H9 (cell line): ENCODE results near the gene CHRNA4. TPM values are rescaled to one million over a fixed set of nuclear protein-coding genes. Genes with fewer than 3 reads are reported as not detected.

Experiments used
- DNase-seq: peaks from one replicate; pipeline ENCODE4 v3.0.0-alpha.2; 2017
- H2AFZ ChIP-seq: one replicate; pipeline ENCODE4 v1.6.1; 2013; ENCODE audit warnings: mild to moderate bottlenecking, low read length, control low read depth, moderate library complexity
- H2AK5ac ChIP-seq: 2 replicates; pipeline ENCODE4 v1.6.1; 2013; ENCODE audit warnings: low read length, control low read depth, mixed read lengths; ENCODE audit not compliant: insufficient read length
- H2BK120ac ChIP-seq: one replicate; pipeline ENCODE4 v1.6.1; 2013; ENCODE audit warnings: low read depth, mild to moderate bottlenecking, low read length, control low read depth, inconsistent platforms; ENCODE audit not compliant: poor library complexity, severe bottlenecking
- H2BK12ac ChIP-seq: 2 replicates; pipeline ENCODE4 v1.6.1; 2013; ENCODE audit warnings: low read length, control low read depth, mixed read lengths, low read depth; ENCODE audit not compliant: insufficient read length
- H2BK15ac ChIP-seq: 2 replicates; pipeline ENCODE4 v1.6.1; 2013; ENCODE audit warnings: low read depth, low read length, control low read depth
- H2BK20ac ChIP-seq: one replicate; pipeline ENCODE4 v1.6.1; 2013; ENCODE audit warnings: low read depth, mild to moderate bottlenecking, low read length, control low read depth, inconsistent platforms; ENCODE audit not compliant: poor library complexity, severe bottlenecking
- H2BK5ac ChIP-seq: 2 replicates; pipeline ENCODE4 v1.6.1; 2013; ENCODE audit warnings: low read length, control low read depth, mixed read lengths; ENCODE audit not compliant: insufficient read length
- H3K14ac ChIP-seq: 2 replicates; pipeline ENCODE4 v1.6.1; 2013; ENCODE audit warnings: low read length, control low read depth; ENCODE audit not compliant: insufficient read depth
- H3K18ac ChIP-seq: 2 replicates; pipeline ENCODE4 v1.6.1; 2013; ENCODE audit warnings: low read depth, mild to moderate bottlenecking, mixed read lengths, low read length, control low read depth; ENCODE audit not compliant: insufficient read length
- H3K23ac ChIP-seq: 2 replicates; pipeline ENCODE4 v1.6.1; 2013; ENCODE audit warnings: low read length, control low read depth, mixed read lengths, low read depth; ENCODE audit not compliant: insufficient read length
- H3K23me2 ChIP-seq: 2 replicates; pipeline ENCODE4 v1.6.1; 2013; ENCODE audit warnings: low read depth, mild to moderate bottlenecking, mixed read lengths, low read length, control low read depth; ENCODE audit not compliant: insufficient read length, poor library complexity, severe bottlenecking
- H3K27ac ChIP-seq: 2 replicates; pipeline ENCODE4 v1.5.1; 2013; ENCODE audit warnings: low read length, control low read depth, mixed read lengths, low read depth; ENCODE audit not compliant: insufficient read length
- H3K27me3 ChIP-seq: 2 replicates; pipeline ENCODE4 v1.6.1; 2013; ENCODE audit warnings: low read length, control low read depth, inconsistent platforms; ENCODE audit not compliant: insufficient read depth
- H3K4ac ChIP-seq: 2 replicates; pipeline ENCODE4 v1.6.1; 2013; ENCODE audit warnings: low read depth, mild to moderate bottlenecking, control low read depth, inconsistent platforms, low read length, moderate library complexity
- H3K4me1 ChIP-seq: 2 replicates; pipeline ENCODE4 v1.6.1; 2013; ENCODE audit warnings: low read length, control low read depth, inconsistent platforms; ENCODE audit not compliant: insufficient read depth
- H3K4me2 ChIP-seq: 2 replicates; pipeline ENCODE4 v1.6.1; 2013; ENCODE audit warnings: low read length, control low read depth, mixed read lengths; ENCODE audit not compliant: insufficient read length, insufficient read depth
- H3K56ac ChIP-seq: 2 replicates; pipeline ENCODE4 v1.6.1; 2013; ENCODE audit warnings: low read depth, mild to moderate bottlenecking, mixed read lengths, low read length, control low read depth; ENCODE audit not compliant: insufficient read length
- H3K79me1 ChIP-seq: 2 replicates; pipeline ENCODE4 v1.6.1; 2013; ENCODE audit warnings: low read depth, mild to moderate bottlenecking, moderate library complexity, low read length, control low read depth, inconsistent platforms; ENCODE audit not compliant: insufficient read depth, poor library complexity, severe bottlenecking
- H3K79me2 ChIP-seq: 2 replicates; pipeline ENCODE4 v1.6.1; 2013; ENCODE audit warnings: low read length, control low read depth, inconsistent platforms; ENCODE audit not compliant: insufficient read depth
- H3K9ac ChIP-seq: 2 replicates; pipeline ENCODE4 v1.6.1; 2013; ENCODE audit warnings: low read length, control low read depth, mixed read lengths; ENCODE audit not compliant: insufficient read length; ENCODE audit errors: extremely low read depth
- H3K9me3 ChIP-seq: one replicate; pipeline ENCODE4 v1.6.1; 2013; ENCODE audit warnings: low read depth, low read length, inconsistent platforms; ENCODE audit not compliant: control insufficient read depth
- H3T11ph ChIP-seq: one replicate; pipeline ENCODE4 v1.6.1; 2013; ENCODE audit warnings: mild to moderate bottlenecking, low read length, control low read depth, inconsistent platforms
- H4K20me1 ChIP-seq: one replicate; pipeline ENCODE4 v1.6.1; 2013; ENCODE audit not compliant: control insufficient read depth, insufficient read length, insufficient read depth
- H4K5ac ChIP-seq: 2 replicates; pipeline ENCODE4 v1.6.1; 2013; ENCODE audit warnings: low read depth, mild to moderate bottlenecking, mixed read lengths, low read length, control low read depth; ENCODE audit not compliant: insufficient read length
- H4K8ac ChIP-seq: replicated peaks from 2 replicates; pipeline ENCODE4 v1.6.1; 2013; ENCODE audit warnings: low read length, control low read depth, mixed read lengths, low read depth; ENCODE audit not compliant: insufficient read length
- H4K91ac ChIP-seq: 2 replicates; pipeline ENCODE4 v1.6.1; 2013; ENCODE audit warnings: low read depth, mild to moderate bottlenecking, moderate library complexity, mixed read lengths, low read length, control low read depth; ENCODE audit not compliant: insufficient read length
- H3K27ac Mint-ChIP-seq, 3 experiments: 2 replicates in 2 of 3; 3 replicates in 1 of 3; pipeline ENCODE4 v1.8.0; 2020 to 2021; ENCODE audit warnings: mixed read lengths in 3 of 3, mild to moderate bottlenecking in 1 of 3, moderate library complexity in 1 of 3
- H3K27me3 Mint-ChIP-seq: 2 replicates; pipeline ENCODE4 v1.8.0; 2021; ENCODE audit warnings: low read depth, mild to moderate bottlenecking, moderate library complexity, mixed read lengths
- H3K36me3 Mint-ChIP-seq, 3 experiments: 2 replicates in 2 of 3; 3 replicates in 1 of 3; pipeline ENCODE4 v1.8.0; 2020 to 2021; ENCODE audit warnings: low read depth in 3 of 3, mixed read lengths in 3 of 3; ENCODE audit not compliant: insufficient read depth in 1 of 3
- H3K4me1 Mint-ChIP-seq, 2 experiments: 2 replicates each; pipeline ENCODE4 v1.8.0; 2020; ENCODE audit warnings: mixed read lengths in 2 of 2
- H3K4me3 Mint-ChIP-seq, 2 experiments: 2 replicates in 1 of 2; 3 replicates in 1 of 2; pipeline ENCODE4 v1.8.0; 2020 to 2021; ENCODE audit warnings: mild to moderate bottlenecking in 2 of 2, mixed read lengths in 2 of 2, moderate library complexity in 1 of 2
- H3K9me3 Mint-ChIP-seq, 2 experiments: 2 replicates in 1 of 2; 3 replicates in 1 of 2; pipeline ENCODE4 v1.8.0; 2020; ENCODE audit warnings: mild to moderate bottlenecking in 2 of 2, mixed read lengths in 2 of 2, moderate library complexity in 1 of 2
- CTCF ChIP-seq: fragments of 200-600 bp; sonication (generic); conservative IDR thresholded peaks from 3 replicates; pipeline ENCODE4 v1.8.0; 2021; ENCODE audit warnings: antibody characterized with exemption, mild to moderate bottlenecking
- WGBS: extraction: QIAGEN DNeasy Blood & Tissue Kit; methylation state at CpG from one replicate; pipeline ENCODE4 v1.1.7; 2013; ENCODE audit warnings: missing lambda C conversion rate, low lambda C conversion rate, mixed read lengths; ENCODE audit not compliant: insufficient read length; ENCODE audit errors: extremely low coverage; 5-methylcytosine and 5-hydroxymethylcytosine counted together
- total RNA-seq: library from RNA; stranded (reverse); gene quantifications from 2 replicates; pipeline ENCODE4 v1.2.1, GENCODE V29; 2021

Gene CHRNA4
- total RNA-seq, 1 experiment from 2014 or later: 2.5 TPM

GRCh38 chr20:63317601-63318291 is 43.4 kb downstream of the CHRNA4 start:
- H2BK120ac ChIP-seq: no peak overlapping the region
- H3K9me3 Mint-ChIP-seq: no peaks in the 10 kb centered on the region
- no peak overlapping the region for H3T11ph ChIP-seq
- H4K5ac ChIP-seq: no peak overlapping the region
- H3K4me3 Mint-ChIP-seq: no peak overlapping the region
- no peak overlapping the region for H2BK12ac ChIP-seq
- no peak overlapping the region for H3K27ac ChIP-seq
- H3K27me3 ChIP-seq: no peaks in the 10 kb centered on the region
- DNase-seq: no peak
- no peak overlapping the region for H2BK5ac ChIP-seq
- no peaks in the 10 kb centered on the region for H3K9me3 ChIP-seq
- no peak overlapping the region for H4K91ac ChIP-seq
- no peak overlapping the region for H2BK15ac ChIP-seq
- H3K4me1 ChIP-seq: no peaks in the 10 kb centered on the region
- no peak overlapping the region for H2BK20ac ChIP-seq
- no peak for TF ChIP-seq CTCF
- WGBS: no CpG with 5 or more reads among the region's 18 CpGs
- H3K27ac Mint-ChIP-seq: peak overlapping the region in 1 of 3 experiments; percentile 82; a peak in 1 of 7 replicates
- peaks cover 0 to 3% of the 10 kb centered on the region in 2 experiments; a peak in 1 of 4 replicates for H3K4me1 Mint-ChIP-seq
- H3K79me1 ChIP-seq: no peaks in the 10 kb centered on the region
- no peaks in the 10 kb centered on the region for H3K79me2 ChIP-seq
- no peak overlapping the region for H3K56ac ChIP-seq
- no peak overlapping the region for H3K23ac ChIP-seq
- no peak overlapping the region for H4K8ac ChIP-seq
- H3K4ac ChIP-seq: no peak overlapping the region
- no peaks in the 10 kb centered on the region for H3K36me3 Mint-ChIP-seq
- H2AFZ ChIP-seq: no peak overlapping the region
- no peak overlapping the region for H3K18ac ChIP-seq
- H3K14ac ChIP-seq: no peak overlapping the region; the same call in 1 of the 2 replicates
- H3K9ac ChIP-seq: no peak overlapping the region
- H3K4me2 ChIP-seq: no peak overlapping the region
- H3K23me2 ChIP-seq: no peaks in the 10 kb centered on the region
- H3K27me3 Mint-ChIP-seq: no peaks in the 10 kb centered on the region; the same call in 1 of the 2 replicates
- H4K20me1 ChIP-seq: no peaks in the 10 kb centered on the region
- H2AK5ac ChIP-seq: no peak overlapping the region
